ENCODE results near the gene DNAJB8.
A peak's percentile ranks its signal among the peaks of the same experiment; 100 is the strongest.

Gene DNAJB8

DNA sequence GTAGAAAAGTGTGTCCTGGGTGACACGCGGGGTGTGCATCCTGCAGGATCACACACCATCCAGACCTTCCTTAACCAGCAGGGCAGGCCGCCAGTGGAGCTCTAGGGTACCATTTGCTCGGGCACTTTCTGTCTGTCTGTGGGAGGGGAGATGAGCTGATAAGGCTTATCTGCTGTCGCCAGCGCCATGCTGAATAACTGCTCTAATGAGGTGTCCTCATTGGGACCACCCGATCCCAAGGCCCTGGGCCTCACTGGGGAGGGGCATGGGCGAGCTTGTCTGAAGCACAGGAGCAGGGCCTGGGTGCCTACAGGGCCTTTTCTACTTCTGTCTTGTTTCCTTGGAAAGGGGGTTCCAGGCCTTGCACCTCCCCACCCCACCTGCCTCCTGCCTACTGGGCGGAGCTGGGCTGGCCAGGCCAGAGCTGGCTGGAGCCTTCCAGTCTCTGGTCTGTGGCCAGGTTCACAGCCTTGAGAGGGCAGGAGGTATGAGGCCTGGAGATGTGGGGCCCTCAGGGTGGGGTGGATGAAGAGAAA, 28.8 kb upstream of the DNAJB8 start:
- TF ChIP-seq CTCF (IDR thresholded peaks at IDR 0.05; ENCODE audit: low read depth, low read length, missing control alignments) = no peak
- DNase-seq (ENCODE audit: low read depth) = no peak
- no peak overlapping the region for H3K4me3 ChIP-seq (ENCODE audit: low read depth, low read length)

- no peak overlapping the region for H3K4me3 ChIP-seq (ENCODE audit: low read depth, low read length)
- TF ChIP-seq CTCF (IDR thresholded peaks at IDR 0.05; ENCODE audit: low read depth, low read length, missing control alignments) = no peak
- no peak for DNase-seq (ENCODE audit: low read depth)
Observed at GRCh38 chr3:128494367-128494650, 27.6 kb upstream of the DNAJB8 start.

GRCh38 chr3:128493570-128494366, 27.1 kb upstream of the DNAJB8 start:
- DNase-seq (ENCODE audit: low read depth) = no peak
- TF ChIP-seq CTCF (IDR thresholded peaks at IDR 0.05; ENCODE audit: low read depth, low read length, missing control alignments) = no peak
- no peak overlapping the region for H3K4me3 ChIP-seq (ENCODE audit: low read depth, low read length)

DNA sequence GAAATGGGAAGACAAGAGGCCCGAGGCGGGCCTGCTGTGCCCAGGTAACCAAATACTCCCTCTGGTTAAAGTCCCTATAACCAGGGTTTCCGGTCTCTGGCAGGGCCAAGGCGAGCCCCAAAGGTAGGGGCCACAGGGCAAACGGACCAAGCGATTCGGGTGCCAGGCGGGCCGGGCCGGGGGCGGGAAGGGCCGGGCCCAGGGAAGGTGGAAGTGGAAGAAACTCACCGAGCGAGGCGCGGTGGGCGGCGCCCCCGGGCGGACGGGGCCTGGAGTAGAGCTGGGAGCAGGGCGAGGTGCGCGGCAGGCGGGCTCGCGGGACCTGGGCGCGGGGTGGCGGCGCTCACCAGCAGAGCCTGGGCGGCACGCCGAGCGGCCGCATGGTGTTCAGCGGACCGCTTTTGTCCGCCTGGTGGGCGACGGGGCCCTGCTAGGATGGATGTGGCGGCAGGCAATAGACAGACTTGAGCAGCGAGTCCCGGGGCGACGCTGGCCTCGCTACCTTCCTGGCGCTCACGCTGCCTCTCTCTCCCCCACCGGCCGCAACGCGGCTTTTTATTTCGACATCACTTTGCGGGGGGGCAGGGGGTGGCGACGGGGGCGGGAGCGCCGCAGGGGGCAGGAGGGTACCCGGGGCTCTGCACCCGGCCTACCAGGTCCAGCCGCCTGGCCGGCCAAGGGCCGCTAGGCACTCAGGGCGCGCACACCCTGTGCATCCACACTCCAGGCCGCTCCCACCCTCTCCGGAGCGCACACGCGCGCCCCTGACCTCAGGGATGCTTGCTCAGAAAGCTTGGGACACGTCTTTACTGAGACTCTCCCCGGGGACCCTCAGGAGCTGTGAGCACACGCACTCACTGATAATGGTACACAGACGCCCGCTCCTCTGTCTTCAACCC, 26.2 kb upstream of the DNAJB8 start, which contains the start of gene GATA2:
Gene GATA2 (minus strand): TSS at position 531 of the 899 bp plus-strand sequence. CDS start 6,170 bp downstream, outside the sequence.
- no peak for DNase-seq (ENCODE audit: low read depth)
- peak; percentile 0 for TF ChIP-seq CTCF (IDR thresholded peaks at IDR 0.05; ENCODE audit: low read depth, low read length, missing control alignments)
- no peak within 1 kb of the TSS for H3K4me3 ChIP-seq (ENCODE audit: low read depth, low read length)

GRCh38 chr3:128491941-128492670, 25.4 kb upstream of the DNAJB8 start:
- no peak overlapping the region for H3K4me3 ChIP-seq (ENCODE audit: low read depth, low read length)
- DNase-seq (ENCODE audit: low read depth) = no peak
- no peak for TF ChIP-seq CTCF (IDR thresholded peaks at IDR 0.05; ENCODE audit: low read depth, low read length, missing control alignments)

GRCh38 chr3:128491691-128491940, 24.9 kb upstream of the DNAJB8 start:
- DNase-seq (ENCODE audit: low read depth) = no peak
- no peak overlapping the region for H3K4me3 ChIP-seq (ENCODE audit: low read depth, low read length)
- no peak for TF ChIP-seq CTCF (IDR thresholded peaks at IDR 0.05; ENCODE audit: low read depth, low read length, missing control alignments)
